K562 (cell line): Measurements from ENCODE around the gene ARHGAP26. TPM values are rescaled to one million over a fixed set of nuclear protein-coding genes. Genes with fewer than 3 reads are reported as not detected.

Source experiments
- ATAC-seq: fragments of 200-7000 bp; cut with Tn5 transposase; 3 replicates; pipeline ENCODE4 v1.9.1; 2020; ENCODE audit warnings: moderate library complexity
- BruUV-seq: library from RNA; stranded (reverse); fragments of 400-500 nt; replicated peaks from 2 replicates; lab custom pipeline; 2021; lab: Mats Ljungman, UMichigan
- CTCF ChIA-PET: fragments of 300-600 bp; formaldehyde crosslinking; extraction: SDS; loops from one replicate; lab custom pipeline; 2021; ENCODE audit warnings: low intra/inter-chr PET ratio; lab: Yijun Ruan, JAX
- POLR2A ChIA-PET: fragments of 300-600, 350-650 bp; sonication (Branson Sonifier 250); formaldehyde crosslinking; extraction: SDS; loops from one replicate; lab custom pipeline; 2021; ENCODE audit warnings: antibody characterized with exemption, inconsistent platforms; lab: Yijun Ruan, JAX
- DNase-seq, 4 experiments: peaks; one replicate each; pipeline versions ENCODE4 v3.0.0 to v3.0.0-alpha.2; 2011 to 2018; ENCODE audit warnings: low spot score in 3 of 4, mixed read lengths in 3 of 4; ENCODE audit errors: extremely low read depth in 1 of 4
- FAIRE-seq: peaks from 2 replicates; lab custom pipeline; 2011; peaks lifted over from hg19 to GRCh38; lab: Jason Lieb, UNC
- H2AFZ ChIP-seq: 2 replicates; pipeline ENCODE4 v1.6.0; 2011; ENCODE audit warnings: low read depth, low read length, control low read depth, inconsistent platforms
- H3K27ac ChIP-seq: fragments of 200-600 bp; 3 replicates; pipeline ENCODE4 v1.8.0; 2011; ENCODE audit warnings: low read depth, mild to moderate bottlenecking, control low read depth, inconsistent platforms, low read length, moderate library complexity, mixed read lengths; ENCODE audit errors: extremely low read depth
- H3K27me3 ChIP-seq, 2 experiments: fragments of 300-600 bp in 1 of 2; 2 replicates in 1 of 2; 3 replicates in 1 of 2; pipeline versions ENCODE4 v1.6.0 to v1.8.0; 2011; ENCODE audit warnings: inconsistent platforms in 2 of 2, low read length in 2 of 2, mild to moderate bottlenecking in 1 of 2, mixed read lengths in 1 of 2, moderate library complexity in 1 of 2; ENCODE audit not compliant: control insufficient read depth in 2 of 2, insufficient read depth in 2 of 2
- H3K36me3 ChIP-seq: fragments of 300-600 bp; 3 replicates; pipeline ENCODE4 v1.8.0; 2011; ENCODE audit warnings: mild to moderate bottlenecking, low read length, inconsistent platforms; ENCODE audit not compliant: control insufficient read depth, insufficient read depth
- H3K4me1 ChIP-seq, 2 experiments: fragments of 200-600 bp in 1 of 2; replicated peaks in 1 of 2; 2 replicates in 1 of 2; 3 replicates in 1 of 2; pipeline versions ENCODE4 v1.5.1 to v1.8.0; 2011; ENCODE audit warnings: inconsistent platforms in 2 of 2, low read length in 2 of 2, mild to moderate bottlenecking in 1 of 2, mixed read lengths in 1 of 2, moderate library complexity in 1 of 2; ENCODE audit not compliant: control insufficient read depth in 2 of 2, insufficient read depth in 2 of 2
- H3K4me2 ChIP-seq: 2 replicates; pipeline ENCODE4 v1.6.1; 2011; ENCODE audit warnings: low read length, control low read depth, inconsistent platforms, mixed read lengths; ENCODE audit not compliant: insufficient read depth
- H3K4me3 ChIP-seq: fragments of 200-600 bp; sonication (generic), shearing (Covaris generic); 2 replicates; pipeline ENCODE4 v1.5.1; 2016; ENCODE audit warnings: control low read depth, inconsistent platforms
- H3K79me2 ChIP-seq: fragments of 200-600 bp; 3 replicates; pipeline ENCODE4 v1.8.0; 2011; ENCODE audit warnings: low read length, inconsistent platforms; ENCODE audit not compliant: control insufficient read depth, insufficient read depth
- H3K9ac ChIP-seq, 2 experiments: 2 replicates each; pipeline versions ENCODE4 v1.6.0 to v1.6.1; 2011; ENCODE audit warnings: low read depth in 2 of 2, low read length in 2 of 2, control low read depth in 1 of 2, inconsistent platforms in 1 of 2, mild to moderate bottlenecking in 1 of 2, mixed read lengths in 1 of 2; ENCODE audit not compliant: insufficient read depth in 1 of 2
- H3K9me1 ChIP-seq: one replicate; pipeline ENCODE4 v1.6.0; 2011; ENCODE audit warnings: inconsistent platforms, mild to moderate bottlenecking, low read length, moderate library complexity; ENCODE audit not compliant: control insufficient read depth, insufficient read depth
- H3K9me3 ChIP-seq: replicated peaks from 2 replicates; pipeline ENCODE4 v1.5.1; 2011; ENCODE audit warnings: low read depth, low read length, inconsistent platforms; ENCODE audit not compliant: control insufficient read depth, insufficient read depth
- H4K20me1 ChIP-seq: replicated peaks from 2 replicates; pipeline ENCODE4 v1.6.1; 2011; ENCODE audit warnings: low read length, inconsistent platforms, mixed read lengths; ENCODE audit not compliant: control insufficient read depth, insufficient read depth
- WGBS: fragments of 100-300 bp; shearing (Covaris generic); methylation state at CpG from one replicate; pipeline ENCODE4 v1.1.6; 2016; ENCODE audit warnings: low coverage, mixed read lengths; ENCODE audit not compliant: insufficient coverage; ENCODE audit errors: missing lambda C conversion rate; 5-methylcytosine and 5-hydroxymethylcytosine counted together
- in situ Hi-C: fragments of 300-500 bp; cut with MboI; formaldehyde crosslinking; loops from 4 replicates; pipeline ENCODE4 v1.15.0; 2018; ENCODE audit warnings: inconsistent platforms, mixed read lengths
- intact Hi-C: fragments of 100-400 bp; cut with micrococcal nuclease; formaldehyde crosslinking; loops from 2 replicates; pipeline ENCODE4 v1.14.2; 2022
- polyA plus RNA-seq, 8 experiments: library from polyadenylated mRNA; depleted of rRNA in 4 of 8; stranded (reverse) in 5 of 8; unstranded in 3 of 8; fragments of >200 nt; fragmentation: Nextera tagmentation in 2 of 8; fragmentation: Illumina TruSeq in 1 of 8; extraction: Ambion mirVana in 2 of 8; extraction: Trizol in 1 of 8; gene quantifications; 2 replicates each; pipeline versions ENCODE4 v1.2.1 to v1.2.3, GENCODE V29; 2011 to 2014; ENCODE audit warnings: inconsistent platforms in 1 of 8, missing spikeins in 1 of 8
- total RNA-seq, 7 experiments: library from RNA; depleted of rRNA in 6 of 7; stranded (reverse); fragments of >200 nt in 6 of 7; fragmentation: Illumina TruSeq in 2 of 7; extraction: Trizol in 2 of 7; gene quantifications; 2 replicates each; pipeline versions ENCODE4 v1.2.1 to v1.2.3, GENCODE V29; 2011 to 2021; ENCODE audit warnings: low replicate concordance in 1 of 7
- TF ChIP-seq, protein P1 (sequence below): sonication (generic); formaldehyde crosslinking; IDR thresholded peaks from 2 replicates; pipeline ENCODE4 v1.8.0; 2022; ENCODE audit warnings: missing genetic modification reagents, mild to moderate bottlenecking, borderline replicate concordance

The ARHGAP26 gene
- total and polyA plus RNA-seq, 9 of the 15 experiments (the other 6 are each of a cell fraction or from before 2014, with no cell fraction given) = 0.13 to 1.1 (median 0.55) TPM

GRCh38 chr5:143052967-143053682, 282.9 kb downstream of the ARHGAP26 start:
- Histone ChIP-seq H3K4me3 (no peak overlapping the region), H3K27ac (no peak overlapping the region), H3K9me3 (no peaks in the 10 kb centered on the region), H3K4me2 (no peak overlapping the region), H3K27me3 (peaks cover 0 to 4% of the 10 kb centered on the region in 2 experiments; a peak in 1 of 5 replicates), H3K36me3 (no peaks in the 10 kb centered on the region), H4K20me1 (no peaks in the 10 kb centered on the region), H3K4me1 (peaks cover 0 to 24% of the 10 kb centered on the region in 2 experiments; a peak in 3 of 5 replicates), H3K79me2 (no peaks in the 10 kb centered on the region), H2AFZ (no peak overlapping the region), H3K9me1 (no peaks in the 10 kb centered on the region), H3K9ac (no peak overlapping the region)
- TF ChIP-seq, protein P1, sequence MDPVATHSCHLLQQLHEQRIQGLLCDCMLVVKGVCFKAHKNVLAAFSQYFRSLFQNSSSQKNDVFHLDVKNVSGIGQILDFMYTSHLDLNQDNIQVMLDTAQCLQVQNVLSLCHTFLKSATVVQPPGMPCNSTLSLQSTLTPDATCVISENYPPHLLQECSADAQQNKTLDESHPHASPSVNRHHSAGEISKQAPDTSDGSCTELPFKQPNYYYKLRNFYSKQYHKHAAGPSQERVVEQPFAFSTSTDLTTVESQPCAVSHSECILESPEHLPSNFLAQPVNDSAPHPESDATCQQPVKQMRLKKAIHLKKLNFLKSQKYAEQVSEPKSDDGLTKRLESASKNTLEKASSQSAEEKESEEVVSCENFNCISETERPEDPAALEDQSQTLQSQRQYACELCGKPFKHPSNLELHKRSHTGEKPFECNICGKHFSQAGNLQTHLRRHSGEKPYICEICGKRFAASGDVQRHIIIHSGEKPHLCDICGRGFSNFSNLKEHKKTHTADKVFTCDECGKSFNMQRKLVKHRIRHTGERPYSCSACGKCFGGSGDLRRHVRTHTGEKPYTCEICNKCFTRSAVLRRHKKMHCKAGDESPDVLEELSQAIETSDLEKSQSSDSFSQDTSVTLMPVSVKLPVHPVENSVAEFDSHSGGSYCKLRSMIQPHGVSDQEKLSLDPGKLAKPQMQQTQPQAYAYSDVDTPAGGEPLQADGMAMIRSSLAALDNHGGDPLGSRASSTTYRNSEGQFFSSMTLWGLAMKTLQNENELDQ (CRISPR knock-in tag) = no peak
- 5% methylated on average over 3 of the region's 3 CpGs for WGBS
- ChIA-PET POLR2A (interaction anchor here (0.7 kb wide), 1 partner anchor 387 kb away, joined by 3 read pairs; no protein-coding TSS in a partner anchor), CTCF (no interaction called here)
- intact Hi-C loops (no loop called here), in situ Hi-C loops (no loop called here)
- ATAC-seq (no peak), DNase-seq (no peak), FAIRE-seq (no peak)
- BruUV-seq = no TSS peak
